GM10266 (cell line): ENCODE data around the gene VEGFB.

Source experiments
- DNase-seq: peaks from one replicate; pipeline ENCODE4 v3.0.0; 2012; ENCODE audit errors: extremely low spot score
- CTCF ChIP-seq: IDR thresholded peaks from 2 replicates; pipeline ENCODE4 v1.5.1; 2012; ENCODE audit warnings: mild to moderate bottlenecking, low read depth; ENCODE audit not compliant: control insufficient read depth, insufficient read depth; ENCODE audit errors: missing control alignments

The VEGFB gene

GRCh38 chr11:64288353-64288750 is 54.0 kb downstream of the VEGFB start:
- no peak for DNase-seq
- no peak for TF ChIP-seq CTCF
